G401 (cell line): ENCODE data around the gene RASSF8. TPM values are rescaled to one million over a fixed set of nuclear protein-coding genes. Genes with fewer than 3 reads are reported as not detected.
A peak's percentile ranks its signal among the peaks of the same experiment; 100 is the strongest.

Source experiments
- DNase-seq: peaks from one replicate; pipeline ENCODE4 v3.0.0-alpha.2; 2015; ENCODE audit warnings: low spot score
- in situ Hi-C: cut with HindIII; loops from 2 replicates; pipeline ENCODE4 v1.10.0; 2016; ENCODE audit warnings: low sequenced_read_pairs, mixed read lengths
- total RNA-seq: library from RNA; depleted of rRNA; stranded (reverse); fragments of >200 nt; shearing (Covaris generic); gene quantifications from 2 replicates; pipeline ENCODE4 v1.2.3, GENCODE V29; 2014

The RASSF8 gene
- total RNA-seq, 1 experiment from 2014 or later, result 13.7 TPM

GRCh38 chr12:25959071-25959961, 834 bp downstream of the RASSF8 start:
- DNase-seq, result peak; percentile 62

DNA sequence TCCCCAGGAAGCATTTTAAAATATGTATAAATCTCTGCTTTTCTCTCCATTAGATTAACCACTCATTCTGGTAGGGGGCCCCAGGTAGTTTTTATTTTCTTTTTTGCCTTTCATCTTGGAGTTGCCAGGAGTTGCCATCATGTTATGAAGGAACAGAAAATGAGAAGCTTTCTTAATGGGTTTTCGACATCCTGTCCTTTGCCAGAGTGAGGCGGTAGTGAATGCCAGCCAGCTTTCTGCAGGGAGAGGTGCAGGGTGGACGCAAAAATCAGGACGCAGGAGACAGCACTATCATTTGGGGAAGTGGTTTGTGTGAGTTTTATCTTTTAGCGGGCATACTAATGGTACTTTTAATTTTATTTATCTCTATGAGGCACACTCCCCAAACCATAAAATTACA, 1.7 kb downstream of the RASSF8 start:
- DNase-seq, result peak; percentile 73
- in situ Hi-C loops, result no loop called here

More at GRCh38 chr12:25959071-25959961, 834 bp downstream of the RASSF8 start:
- in situ Hi-C loops, result no loop called here

GRCh38 chr12:25960961-25961360, 2.5 kb downstream of the RASSF8 start:
- in situ Hi-C loops, result no loop called here
- DNase-seq, result no peak

DNA sequence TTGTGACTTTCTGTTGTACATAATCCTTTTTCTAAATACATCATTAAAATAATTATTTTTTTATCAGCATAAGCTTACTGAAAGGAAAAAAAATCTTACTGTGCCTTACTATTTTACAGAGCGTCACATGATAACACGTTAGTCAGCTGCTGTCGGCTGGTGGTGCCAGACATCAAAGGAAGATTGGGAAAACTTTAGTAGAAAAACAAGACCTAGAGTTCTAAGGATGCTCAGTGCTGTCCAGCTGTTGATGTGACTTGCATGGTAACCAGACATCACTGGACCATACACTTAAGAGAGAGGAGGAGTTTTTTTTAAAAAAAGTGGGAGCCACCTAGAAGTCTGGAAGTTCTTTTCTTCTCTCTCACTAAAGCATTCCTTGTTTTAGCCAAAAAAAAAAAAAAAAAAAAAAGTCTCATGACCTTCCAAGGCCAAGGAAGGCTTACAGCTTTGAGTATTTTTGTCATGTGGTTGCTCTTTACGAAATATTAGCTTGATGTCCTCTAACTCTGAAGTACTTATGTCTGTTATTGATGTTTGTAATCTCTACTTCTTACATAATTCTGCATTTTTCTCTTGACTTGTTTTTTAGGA, 4.5 kb downstream of the RASSF8 start:
- DNase-seq, result no peak
- in situ Hi-C loops, result no loop called here

GRCh38 chr12:25965682-25966081, 7.2 kb downstream of the RASSF8 start:
- in situ Hi-C loops, result no loop called here
- DNase-seq, result no peak

GRCh38 chr12:25970082-25970481, 11.6 kb downstream of the RASSF8 start:
- in situ Hi-C loops, result no loop called here
- DNase-seq, result no peak

DNA sequence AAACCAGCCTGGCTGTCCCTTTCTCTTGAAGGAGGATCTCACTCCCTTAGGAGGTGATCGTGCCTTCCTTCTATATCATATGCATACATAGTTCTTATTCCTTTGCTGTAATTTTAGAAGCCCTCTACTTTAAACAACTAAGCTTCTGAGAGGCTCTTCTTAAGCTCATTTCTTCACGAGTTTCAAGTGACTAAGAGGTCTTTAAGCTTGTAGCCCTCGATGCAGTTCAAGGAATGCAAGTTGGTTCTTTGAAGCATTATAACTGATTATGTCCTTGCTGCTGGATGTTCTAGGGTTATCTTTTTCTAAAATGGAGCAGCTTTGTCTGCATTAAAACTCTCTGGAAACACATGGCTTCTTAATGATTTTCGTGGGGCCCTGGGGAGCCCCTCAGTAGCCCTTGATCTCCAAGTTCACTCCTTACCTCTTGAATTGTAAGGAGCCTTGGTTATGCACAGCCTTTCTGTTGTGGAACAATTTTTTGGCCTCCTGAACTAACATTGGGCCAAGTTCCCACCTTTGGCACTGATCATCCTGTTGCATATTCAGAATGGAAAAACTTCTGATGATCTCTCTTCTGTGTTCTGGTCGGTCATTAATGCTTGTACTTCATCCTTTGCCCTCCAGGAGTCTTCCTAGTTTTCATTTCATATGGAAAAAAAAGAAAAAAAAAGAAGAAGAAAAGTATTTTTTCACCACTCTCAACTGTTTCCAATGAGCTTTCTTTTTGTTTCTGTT, 12.6 kb downstream of the RASSF8 start:
- no peak for DNase-seq
- in situ Hi-C loops, result no loop called here

DNA sequence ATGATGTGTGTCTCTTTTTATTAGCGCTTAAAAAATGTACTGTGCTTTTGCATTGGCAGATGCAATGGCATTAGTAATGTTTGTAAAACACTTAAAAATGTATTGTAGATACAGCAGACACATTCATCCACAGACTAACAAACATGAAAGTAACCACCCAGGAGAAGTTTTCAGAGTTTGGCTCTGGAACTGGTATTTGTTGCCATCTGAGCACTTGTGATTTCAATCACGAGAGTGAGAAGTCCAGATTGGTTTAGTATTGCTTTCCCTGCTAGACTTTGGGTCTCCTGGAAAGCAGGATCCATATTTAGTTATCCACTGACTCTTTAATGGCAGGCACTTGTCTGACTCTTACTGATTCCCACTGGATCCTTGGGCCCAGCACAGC, 13.2 kb downstream of the RASSF8 start:
- DNase-seq, result no peak
- in situ Hi-C loops, result no loop called here

GRCh38 chr12:25972783-25973182, 14.3 kb downstream of the RASSF8 start:
- in situ Hi-C loops, result no loop called here
- DNase-seq, result no peak

GRCh38 chr12:25975179-25975578, 16.7 kb downstream of the RASSF8 start:
- in situ Hi-C loops, result no loop called here

GRCh38 chr12:25975682-25976081, 17.2 kb downstream of the RASSF8 start:
- in situ Hi-C loops, result no loop called here
- DNase-seq, result no peak

More at GRCh38 chr12:25975179-25975578, 16.7 kb downstream of the RASSF8 start:
- DNase-seq, result no peak

DNA sequence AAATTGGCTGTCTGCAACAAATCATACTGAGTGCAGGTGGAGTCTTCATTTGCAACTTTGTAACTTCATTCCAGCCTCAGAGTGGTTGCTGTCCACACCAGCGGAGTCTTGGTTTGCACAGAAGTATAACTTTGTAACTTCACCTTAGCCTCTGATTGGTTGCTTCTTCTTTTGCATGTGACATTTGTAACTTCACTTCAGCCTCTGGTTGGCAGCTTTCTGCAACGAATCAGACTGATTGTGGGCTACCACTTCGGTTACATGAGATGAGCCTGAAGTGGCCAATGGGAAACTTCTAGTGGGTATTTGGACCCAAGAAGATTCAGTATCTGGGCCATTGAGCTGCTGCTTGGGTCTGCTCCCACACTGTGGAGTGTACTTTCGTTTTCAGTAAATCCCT, 17.8 kb downstream of the RASSF8 start:
- no peak for DNase-seq
- in situ Hi-C loops, result no loop called here

DNA sequence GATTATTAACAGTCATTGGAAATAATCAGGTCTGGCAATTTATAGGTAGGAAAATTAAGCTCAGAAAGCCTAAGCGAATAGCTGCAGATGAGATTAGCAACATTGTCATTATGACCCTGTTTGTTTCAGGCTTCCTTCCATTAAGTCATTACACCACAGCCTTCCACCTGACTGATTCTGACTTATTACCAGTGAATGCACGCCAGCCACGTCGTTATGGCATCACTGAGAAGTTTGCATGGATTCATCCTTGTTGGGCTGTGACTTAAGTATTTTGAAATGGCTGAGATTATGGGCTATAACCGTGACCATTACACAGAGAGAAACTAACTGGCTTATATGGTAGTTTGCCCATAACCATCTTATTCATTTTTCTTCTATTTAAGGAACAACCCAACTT, 18.6 kb downstream of the RASSF8 start:
- in situ Hi-C loops, result no loop called here
- DNase-seq, result no peak

- no peak for DNase-seq
- in situ Hi-C loops, result no loop called here
Measured at GRCh38 chr12:25979059-25979458, 20.6 kb downstream of the RASSF8 start.

- in situ Hi-C loops, result no loop called here
- DNase-seq, result no peak
Measured at GRCh38 chr12:25979563-25979962, 21.1 kb downstream of the RASSF8 start.

GRCh38 chr12:25980035-25980434, 21.6 kb downstream of the RASSF8 start:
- in situ Hi-C loops, result no loop called here
- DNase-seq, result no peak

DNA sequence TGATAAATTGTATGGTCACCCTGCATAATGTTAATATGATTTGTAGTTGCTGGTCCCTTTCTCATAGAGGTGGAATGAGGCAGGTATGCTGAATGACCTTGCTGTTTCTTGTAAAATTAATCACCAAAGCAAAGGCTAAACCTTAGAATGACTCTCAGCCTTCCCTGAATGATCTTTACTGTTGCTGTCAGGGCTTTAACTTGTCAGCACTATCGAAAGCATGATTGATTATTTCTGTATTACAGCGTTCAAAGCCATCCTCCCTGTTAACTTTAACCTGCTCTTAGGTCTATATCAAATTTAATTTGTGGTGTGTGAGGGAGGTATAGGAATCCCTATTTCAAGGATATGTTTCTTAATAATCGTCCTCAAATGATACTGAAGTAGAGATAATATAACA, 23.1 kb downstream of the RASSF8 start:
- DNase-seq, result no peak
- in situ Hi-C loops, result no loop called here

GRCh38 chr12:25982416-25982815, 23.9 kb downstream of the RASSF8 start:
- in situ Hi-C loops, result no loop called here
- no peak for DNase-seq

- in situ Hi-C loops, result no loop called here
- DNase-seq, result no peak
Measured at GRCh38 chr12:25983625-25984024, 25.1 kb downstream of the RASSF8 start.

DNA sequence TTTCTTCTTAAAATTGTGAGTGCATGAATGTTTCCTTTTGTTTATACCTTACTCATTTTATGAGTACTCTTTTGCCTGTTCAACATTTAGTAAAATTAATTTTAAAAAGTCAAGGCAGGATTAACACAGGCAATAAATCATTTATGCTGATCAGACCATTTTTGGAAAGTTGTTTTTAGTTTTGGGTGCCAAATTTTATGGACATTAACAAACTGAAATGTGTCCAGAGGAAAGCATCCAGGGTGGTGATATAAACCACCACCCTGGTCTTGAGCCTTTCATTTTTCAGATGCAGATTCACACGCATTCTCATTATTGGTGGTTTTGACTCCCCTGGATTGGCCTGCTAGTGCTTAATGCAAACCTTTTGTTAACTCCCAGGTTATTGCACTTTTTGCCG, 26.3 kb downstream of the RASSF8 start:
- in situ Hi-C loops, result no loop called here
- no peak for DNase-seq
